GM12875 (cell line): Measurements from ENCODE around the gene PPP2R5A.

Experiments used
- H3K4me3 ChIP-seq: one replicate; pipeline ENCODE4 v1.5.1; 2011; ENCODE audit warnings: low read depth, low read length, control low read depth
- CTCF ChIP-seq: IDR thresholded peaks from 2 replicates; pipeline ENCODE4 v1.5.1; 2011; ENCODE audit warnings: low read depth, mild to moderate bottlenecking, control low read depth, inconsistent platforms, low read length, moderate library complexity, borderline replicate concordance; ENCODE audit not compliant: insufficient read depth

PPP2R5A gene

DNA sequence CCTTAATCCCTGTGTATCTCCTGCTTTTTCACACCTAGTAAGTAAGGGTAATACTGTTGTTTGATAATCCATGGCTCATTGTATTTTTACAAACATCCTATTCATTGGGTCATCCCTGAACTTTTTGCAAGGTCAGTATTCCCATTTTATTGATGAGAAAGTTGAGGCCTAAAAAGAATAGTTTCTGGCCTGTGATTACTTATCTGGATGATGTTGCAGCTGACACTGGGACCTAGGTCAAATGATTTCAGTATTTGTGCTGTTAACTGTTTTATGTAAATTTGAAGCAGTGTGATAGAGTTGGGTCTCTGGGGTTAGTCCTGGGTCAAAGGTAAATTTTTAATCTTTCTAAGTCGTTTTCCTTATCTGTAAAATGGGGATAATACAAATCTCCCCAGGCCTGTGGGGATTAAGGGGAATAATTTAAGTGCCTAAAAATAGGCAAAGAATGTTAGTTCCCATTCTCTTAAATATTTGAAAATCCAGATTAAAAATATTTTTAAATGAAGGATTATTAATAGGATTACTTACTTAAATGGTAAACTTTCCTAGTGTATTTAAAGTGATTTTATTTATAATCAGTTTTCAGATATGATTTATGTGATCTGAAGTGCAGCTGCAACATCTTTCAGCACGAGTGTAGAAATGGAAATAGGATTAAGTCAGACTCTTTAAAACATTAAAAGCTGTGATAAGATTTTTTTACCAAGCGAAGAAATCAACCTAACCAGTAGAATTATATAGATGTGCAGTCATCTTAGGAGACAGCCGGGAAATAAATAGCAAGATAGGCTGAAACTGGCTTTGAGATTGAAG, 4.3 kb downstream of the PPP2R5A start:
- TF ChIP-seq CTCF, result no peak
- no peak overlapping the region for H3K4me3 ChIP-seq

DNA sequence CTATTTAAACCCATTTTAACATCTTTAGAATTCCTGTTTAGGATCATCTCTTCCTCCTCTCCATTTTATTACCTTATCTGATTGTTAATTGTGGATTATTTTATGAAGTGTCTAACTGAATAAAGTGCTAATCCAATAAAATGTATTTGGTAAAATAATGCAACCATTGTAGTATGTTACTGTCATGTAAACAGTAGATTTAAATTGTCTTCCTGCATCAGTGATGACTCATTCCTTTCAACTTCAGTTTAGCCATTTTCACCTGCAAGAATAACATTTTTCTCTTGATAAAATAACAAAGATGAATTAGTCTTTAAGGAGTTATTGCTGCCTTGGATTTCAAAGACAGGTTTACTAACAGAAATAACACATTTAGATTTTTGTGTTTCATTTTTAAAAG, 5.4 kb downstream of the PPP2R5A start:
- no peak overlapping the region for H3K4me3 ChIP-seq

GRCh38 chr1:212291505-212292134, 6.4 kb downstream of the PPP2R5A start:
- no peak overlapping the region for H3K4me3 ChIP-seq

More for the DNA sequence above, 5.4 kb downstream of the PPP2R5A start:
- no peak for TF ChIP-seq CTCF

GRCh38 chr1:212292250-212293105, 7.3 kb downstream of the PPP2R5A start:
- no peak overlapping the region for H3K4me3 ChIP-seq
- no peak for TF ChIP-seq CTCF

More at GRCh38 chr1:212291505-212292134, 6.4 kb downstream of the PPP2R5A start:
- peak; percentile 50; the same call in 1 of the 2 replicates for TF ChIP-seq CTCF

- no peak overlapping the region for H3K4me3 ChIP-seq
Observed at GRCh38 chr1:212293579-212293978, 8.4 kb downstream of the PPP2R5A start.

GRCh38 chr1:212294983-212295382, 9.8 kb downstream of the PPP2R5A start:
- no peak for TF ChIP-seq CTCF
- no peak overlapping the region for H3K4me3 ChIP-seq

More at GRCh38 chr1:212293579-212293978, 8.4 kb downstream of the PPP2R5A start:
- TF ChIP-seq CTCF, result no peak
